Mammary epithelial cell (primary cell): ENCODE results near the gene BIRC5.

Experiments
- EZH2 ChIP-seq: IDR thresholded peaks from 2 replicates; pipeline ENCODE4 v1.6.1; 2012; ENCODE audit warnings: low read length, inconsistent platforms, borderline replicate concordance
- TF ChIP-seq, protein P1 (sequence below), 2 donors: IDR thresholded peaks in 1 of 2; conservative IDR thresholded peaks in 1 of 2; 2 replicates each; pipeline ENCODE4 v1.5.1; 2011 to 2012; ENCODE audit warnings: inconsistent platforms in 2 of 2, low read length in 2 of 2, mild to moderate bottlenecking in 2 of 2, control low read depth in 1 of 2, low read depth in 1 of 2; ENCODE audit not compliant: insufficient read depth in 1 of 2; ENCODE audit errors: extremely low read depth in 1 of 2

GRCh38 chr17:78226055-78226758, 12.2 kb downstream of the BIRC5 start:
- TF ChIP-seq, protein P1, sequence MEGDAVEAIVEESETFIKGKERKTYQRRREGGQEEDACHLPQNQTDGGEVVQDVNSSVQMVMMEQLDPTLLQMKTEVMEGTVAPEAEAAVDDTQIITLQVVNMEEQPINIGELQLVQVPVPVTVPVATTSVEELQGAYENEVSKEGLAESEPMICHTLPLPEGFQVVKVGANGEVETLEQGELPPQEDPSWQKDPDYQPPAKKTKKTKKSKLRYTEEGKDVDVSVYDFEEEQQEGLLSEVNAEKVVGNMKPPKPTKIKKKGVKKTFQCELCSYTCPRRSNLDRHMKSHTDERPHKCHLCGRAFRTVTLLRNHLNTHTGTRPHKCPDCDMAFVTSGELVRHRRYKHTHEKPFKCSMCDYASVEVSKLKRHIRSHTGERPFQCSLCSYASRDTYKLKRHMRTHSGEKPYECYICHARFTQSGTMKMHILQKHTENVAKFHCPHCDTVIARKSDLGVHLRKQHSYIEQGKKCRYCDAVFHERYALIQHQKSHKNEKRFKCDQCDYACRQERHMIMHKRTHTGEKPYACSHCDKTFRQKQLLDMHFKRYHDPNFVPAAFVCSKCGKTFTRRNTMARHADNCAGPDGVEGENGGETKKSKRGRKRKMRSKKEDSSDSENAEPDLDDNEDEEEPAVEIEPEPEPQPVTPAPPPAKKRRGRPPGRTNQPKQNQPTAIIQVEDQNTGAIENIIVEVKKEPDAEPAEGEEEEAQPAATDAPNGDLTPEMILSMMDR (conservative IDR thresholded peaks at IDR 0.05 in 1 of 2, IDR thresholded peaks at IDR 0.05 in 1 of 2; ENCODE audit: extremely low read depth in 1 of 2, insufficient read depth in 1 of 2, low read depth in 1 of 2, low read length in 2 of 2): no peak
- TF ChIP-seq EZH2: no peak
